ENCODE results near the gene PTCHD4. TPM values are rescaled to one million over a fixed set of nuclear protein-coding genes. Genes with fewer than 3 reads are reported as not detected.
A peak's percentile ranks its signal among the peaks of the same experiment; 100 is the strongest.

The PTCHD4 gene
- total RNA-seq, result 1 to 10 TPM in 5 of 9 donors, under 1 TPM in 4; 0.37 to 2.0 (median 1.1) TPM
- under 1 TPM; 0.01 to 0.11 TPM for polyA plus RNA-seq
- long read RNA-seq, donor 1, partial matches to known transcripts, result 1 of 2 reads
- long read RNA-seq, donor 1, other reads (novel, unspliced or antisense), result 1 of 2 reads
- long read RNA-seq, donor 2, result 0 reads
- long read RNA-seq, donor 3, partial matches to known transcripts, result 0 of 1 reads
- long read RNA-seq, donor 3, other reads (novel, unspliced or antisense), result 1 of 1 reads

DNA sequence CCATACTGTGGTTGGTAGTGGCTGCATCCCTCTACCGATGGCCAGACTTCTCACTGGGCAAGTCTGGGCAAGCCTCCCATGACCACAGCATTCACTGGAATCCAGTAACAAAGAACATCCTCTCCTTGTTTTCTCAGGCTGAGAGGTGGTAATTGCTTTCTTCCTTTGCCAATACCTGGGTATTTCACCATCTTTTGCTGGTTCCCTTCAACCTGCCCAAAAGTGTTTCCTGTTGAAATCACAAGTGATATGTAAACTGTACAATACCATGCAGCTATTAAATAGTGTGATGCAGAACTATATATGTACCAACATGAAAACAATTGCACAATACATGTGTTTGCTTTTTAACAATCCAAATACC is at the start of gene PTCHD4:
Gene PTCHD4 (minus strand): TSS at position 55 of the 364 bp plus-strand sequence. CDS start 42,240 bp downstream, outside the sequence.
- intact Hi-C loops (cut with DNase I), result no loop called here
- Histone ChIP-seq H3K4me3 (peak within 1 kb of the TSS in 10 of 12 donors; percentile 11 to 59 (median 44)), H3K36me3 (no peaks in the 10 kb centered on the region), H3K27me3 (no peaks in the 10 kb centered on the region), H3K4me1 (peaks cover 0 to 7% (median 0%) of the 10 kb centered on the region in 12 donors), H3K9me3 (no peaks in the 10 kb centered on the region), H3K27ac (peak within 1 kb of the TSS in 9 of 12 donors; percentile 6 to 80 (median 46))
- WGBS, 4 donors, result 37 to 67% (median 55%) methylated on average over 1 of the region's 1 CpG
- DNase-seq (peak in 3 of 5 donors; percentile 11 to 32 (median 21)), ATAC-seq (peak in 1 of 4 donors; percentile 62)
- TF ChIP-seq POLR2A (IDR thresholded peaks at IDR 0.05), result no peak
- TF ChIP-seq, protein P1, sequence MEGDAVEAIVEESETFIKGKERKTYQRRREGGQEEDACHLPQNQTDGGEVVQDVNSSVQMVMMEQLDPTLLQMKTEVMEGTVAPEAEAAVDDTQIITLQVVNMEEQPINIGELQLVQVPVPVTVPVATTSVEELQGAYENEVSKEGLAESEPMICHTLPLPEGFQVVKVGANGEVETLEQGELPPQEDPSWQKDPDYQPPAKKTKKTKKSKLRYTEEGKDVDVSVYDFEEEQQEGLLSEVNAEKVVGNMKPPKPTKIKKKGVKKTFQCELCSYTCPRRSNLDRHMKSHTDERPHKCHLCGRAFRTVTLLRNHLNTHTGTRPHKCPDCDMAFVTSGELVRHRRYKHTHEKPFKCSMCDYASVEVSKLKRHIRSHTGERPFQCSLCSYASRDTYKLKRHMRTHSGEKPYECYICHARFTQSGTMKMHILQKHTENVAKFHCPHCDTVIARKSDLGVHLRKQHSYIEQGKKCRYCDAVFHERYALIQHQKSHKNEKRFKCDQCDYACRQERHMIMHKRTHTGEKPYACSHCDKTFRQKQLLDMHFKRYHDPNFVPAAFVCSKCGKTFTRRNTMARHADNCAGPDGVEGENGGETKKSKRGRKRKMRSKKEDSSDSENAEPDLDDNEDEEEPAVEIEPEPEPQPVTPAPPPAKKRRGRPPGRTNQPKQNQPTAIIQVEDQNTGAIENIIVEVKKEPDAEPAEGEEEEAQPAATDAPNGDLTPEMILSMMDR (IDR thresholded peaks at IDR 0.05), result no peak

GRCh38 chr6:48151142-48151541 is 40.1 kb upstream of the PTCHD4 start:
- Histone ChIP-seq H3K9me3 (peaks cover 0 to 27% (median 6%) of the 10 kb centered on the region in 12 donors), H3K4me1 (no peaks in the 10 kb centered on the region), H3K36me3 (no peaks in the 10 kb centered on the region), H3K27me3 (no peaks in the 10 kb centered on the region), H3K27ac (no peak overlapping the region), H3K4me3 (no peak overlapping the region)
- no peak for ATAC-seq
- no peak for TF ChIP-seq POLR2A (IDR thresholded peaks at IDR 0.05)
- TF ChIP-seq, protein P1 (IDR thresholded peaks at IDR 0.05), result no peak
- 86 to 98% (median 93%) methylated on average over 2 of the region's 2 CpGs for WGBS, 4 donors
- intact Hi-C loops (cut with DNase I), result no loop called here
- DNase-seq, result no peak

DNA sequence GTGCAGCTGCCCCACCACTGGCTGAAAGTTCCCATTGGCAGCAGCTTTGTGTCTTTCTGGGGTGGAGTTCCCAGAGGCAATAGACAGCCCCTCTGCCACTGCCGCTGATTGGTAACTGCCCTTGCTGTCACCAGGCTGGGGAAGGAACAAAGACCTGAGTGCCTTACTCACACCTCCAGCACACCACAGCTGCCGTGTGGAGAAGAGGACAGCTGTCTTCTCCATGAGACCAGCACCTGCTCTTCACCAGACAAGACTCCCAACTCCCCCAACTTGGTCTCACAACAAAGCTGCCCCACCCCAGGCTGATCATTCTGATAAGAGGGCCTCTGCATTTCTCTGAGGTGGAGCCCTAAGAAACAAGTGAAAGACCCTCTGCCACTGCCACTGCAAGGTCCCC is 39.7 kb upstream of the PTCHD4 start:
- Histone ChIP-seq H3K27ac (no peak overlapping the region), H3K4me1 (no peaks in the 10 kb centered on the region), H3K36me3 (no peaks in the 10 kb centered on the region), H3K9me3 (peaks cover 0 to 27% (median 6%) of the 10 kb centered on the region in 12 donors), H3K4me3 (no peak overlapping the region), H3K27me3 (no peaks in the 10 kb centered on the region)
- no peak for TF ChIP-seq POLR2A (IDR thresholded peaks at IDR 0.05)
- TF ChIP-seq, protein P1 (IDR thresholded peaks at IDR 0.05), result no peak
- DNase-seq, result peak in 1 of 5 donors; percentile 15
- 74 to 92% (median 86%) methylated on average over 2 of the region's 2 CpGs for whole genome bisulfite sequencing, 4 donors
- ATAC-seq, result no peak
- intact Hi-C loops (cut with DNase I), result no loop called here

DNA sequence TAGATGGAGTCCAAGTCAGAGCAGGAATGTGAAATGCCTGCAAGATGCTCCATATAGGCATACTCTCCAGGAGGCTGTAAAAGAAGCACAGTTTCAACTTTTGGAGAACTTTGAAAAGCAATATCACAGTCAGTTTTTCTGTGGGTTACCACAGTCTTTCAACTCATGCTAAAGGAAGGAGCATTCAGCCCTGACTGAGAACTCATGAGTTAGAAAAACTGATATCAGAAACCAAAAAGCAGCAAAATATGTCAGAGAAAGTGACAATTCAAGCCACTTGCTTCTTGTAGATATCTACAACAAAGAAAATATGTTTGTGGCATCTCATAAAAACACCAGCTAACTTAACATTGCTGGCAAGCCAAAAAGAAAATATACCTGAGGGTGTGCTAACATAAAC is 36.1 kb upstream of the PTCHD4 start:
- Histone ChIP-seq H3K27me3 (no peaks in the 10 kb centered on the region), H3K9me3 (peaks cover 0 to 9% (median 0%) of the 10 kb centered on the region in 12 donors), H3K4me3 (no peak overlapping the region), H3K36me3 (no peaks in the 10 kb centered on the region), H3K27ac (no peak overlapping the region), H3K4me1 (no peaks in the 10 kb centered on the region)
- TF ChIP-seq POLR2A (IDR thresholded peaks at IDR 0.05), result no peak
- TF ChIP-seq, protein P1 (IDR thresholded peaks at IDR 0.05), result no peak
- DNase-seq, result no peak
- intact Hi-C loops (cut with DNase I), result no loop called here
- ATAC-seq, result no peak

Measured in heart left ventricle (tissue), 16 donors.